Hippocampal formation (tissue), 2 donors: ENCODE results near the gene SLC25A34.

Source experiments
- DNase-seq, 2 donors: peaks; one replicate each; lab custom pipeline; 2025; lab: John Stamatoyannopoulos, UW

Gene SLC25A34

DNA sequence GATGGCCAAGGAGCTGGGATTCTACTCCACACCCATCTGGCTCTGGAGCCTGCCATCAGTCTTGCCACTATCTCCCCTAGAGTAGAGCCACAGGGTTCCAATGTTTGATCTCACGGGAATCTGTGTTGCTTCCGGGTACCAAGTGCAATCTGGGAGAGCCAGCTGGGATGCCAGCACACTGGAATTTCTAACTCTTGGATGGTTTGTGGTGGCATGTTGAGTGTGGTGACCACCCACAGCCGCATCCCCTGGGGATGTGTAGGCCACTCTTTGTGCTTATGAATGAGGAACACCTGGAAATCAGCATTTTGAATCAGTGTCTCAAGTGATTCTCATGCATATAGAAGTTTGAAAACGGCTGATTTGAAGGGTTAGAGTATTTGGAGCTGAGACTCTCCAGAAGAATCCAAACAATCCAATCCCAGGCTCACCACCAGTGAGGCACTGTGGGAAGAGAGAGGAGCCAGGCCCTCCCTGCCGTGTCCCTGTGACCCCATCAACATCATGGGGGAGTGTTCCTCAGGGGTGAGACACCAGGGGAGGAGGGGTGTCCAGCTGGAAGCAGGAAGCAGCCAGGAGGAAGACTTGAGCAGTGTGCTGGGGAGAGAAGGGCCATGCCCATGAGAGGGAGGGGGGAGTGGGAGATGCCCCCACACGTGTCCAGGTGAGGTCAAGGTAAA is 35.9 kb downstream of the SLC25A34 start:
- DNase-seq, result no peak

- DNase-seq, result no peak
Measured at GRCh38 chr1:15775706-15776105, 39.6 kb downstream of the SLC25A34 start.

DNA sequence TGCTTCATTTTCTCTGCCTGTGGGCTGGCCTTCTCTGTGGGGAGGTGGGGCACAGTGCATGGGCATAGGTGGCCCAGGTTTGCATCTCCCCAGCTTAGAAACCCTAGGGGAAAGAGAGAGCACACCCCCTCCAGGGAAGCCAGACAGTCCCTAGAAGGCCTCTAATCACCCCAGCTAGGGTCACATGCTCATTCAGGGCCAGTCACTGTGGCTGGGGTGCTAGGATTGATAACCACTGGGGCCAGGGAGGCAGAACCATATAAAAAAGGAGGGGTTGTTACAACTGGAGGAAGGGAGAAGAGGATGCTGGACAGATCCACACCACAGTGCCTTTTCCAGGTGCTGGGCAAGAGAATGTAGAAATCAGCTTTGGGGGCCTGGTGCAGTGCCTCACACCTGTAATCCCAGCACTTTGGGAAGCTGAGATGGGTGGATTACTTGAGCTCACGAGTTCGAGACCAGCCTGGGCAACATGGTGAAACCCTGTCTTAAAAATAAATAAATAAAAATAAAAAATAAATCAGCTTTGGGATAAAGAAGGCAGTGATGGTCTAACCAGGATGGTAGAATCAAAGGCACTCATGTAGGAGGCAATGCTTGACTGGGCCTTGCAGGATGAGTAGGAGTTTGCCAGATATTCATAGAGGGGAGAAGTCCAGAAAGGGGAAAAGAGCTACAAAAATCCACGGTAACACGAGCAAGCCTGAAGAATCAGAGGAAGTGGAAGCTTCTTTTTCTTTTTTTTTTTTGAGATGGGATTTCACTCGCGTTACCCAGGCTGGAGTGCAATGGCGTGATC is 42.0 kb downstream of the SLC25A34 start:
- no peak for DNase-seq

- DNase-seq, result no peak
Measured at GRCh38 chr1:15785683-15786082, 49.6 kb downstream of the SLC25A34 start.

DNA sequence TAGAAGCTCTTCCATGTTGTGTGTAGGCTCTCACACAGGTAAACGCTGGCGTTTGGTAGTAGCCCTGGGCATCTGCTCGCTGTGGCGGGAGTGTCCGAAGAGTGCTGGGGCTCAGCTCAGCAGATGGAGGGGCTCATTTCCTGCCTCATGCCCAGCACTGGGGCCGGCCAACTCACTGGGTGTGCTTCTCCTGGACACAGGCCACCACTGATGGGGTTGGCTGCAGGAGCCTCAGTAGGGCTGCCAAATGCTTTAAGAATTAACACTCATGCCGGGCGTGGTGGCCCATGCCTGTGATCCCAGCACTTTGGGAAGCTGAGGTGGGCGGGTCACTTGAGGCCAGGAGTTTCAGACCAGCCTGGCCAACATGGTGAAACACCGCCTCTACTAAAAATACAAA is 50.5 kb downstream of the SLC25A34 start:
- no peak for DNase-seq

DNA sequence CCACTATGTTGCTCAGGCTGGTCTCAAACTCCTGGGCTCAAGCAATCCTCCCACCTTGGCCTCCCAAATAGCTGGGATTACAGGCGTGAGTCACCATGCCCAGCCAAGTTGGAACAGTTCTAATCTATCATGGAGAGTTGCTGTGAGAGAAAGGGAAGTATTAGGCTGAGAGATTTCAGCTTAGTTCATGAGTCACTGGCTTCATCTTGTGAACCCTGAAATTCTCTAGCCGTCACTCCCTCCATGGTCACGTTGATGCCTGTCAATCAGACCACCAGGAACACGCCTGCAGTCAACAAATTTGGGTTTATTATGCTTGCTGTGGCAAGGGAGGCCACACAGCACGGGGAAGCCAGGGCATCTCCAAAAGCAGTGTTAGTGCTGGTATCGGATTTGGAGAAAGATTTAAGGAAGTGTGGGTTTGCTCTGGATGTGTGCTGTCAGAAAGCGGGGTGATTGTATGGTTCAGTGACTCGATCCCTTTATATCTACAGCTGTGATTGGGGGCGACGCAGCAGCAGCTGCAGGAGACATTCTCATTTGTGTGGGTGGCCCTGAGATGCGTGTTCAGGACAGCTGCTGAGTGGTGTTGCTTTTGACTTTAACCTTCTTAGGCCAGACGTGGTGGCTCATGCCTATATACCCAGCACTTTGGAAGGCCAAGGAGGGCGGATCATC is 52.7 kb downstream of the SLC25A34 start:
- DNase-seq, result no peak
